PC-9 (cell line): Measurements from ENCODE around the gene COX4I1.

Experiments
- CTCF ChIP-seq: fragments of 200-600 bp; sonication (generic); conservative IDR thresholded peaks from 2 replicates; pipeline ENCODE4 v1.6.1; 2017; ENCODE audit warnings: mixed run types, antibody characterized with exemption, mild to moderate bottlenecking, moderate library complexity
- EZH2 ChIP-seq: fragments of 200-600 bp; sonication (generic); IDR thresholded peaks from 2 replicates; pipeline ENCODE4 v1.8.0; 2017; ENCODE audit warnings: antibody characterized with exemption, low read depth

DNA sequence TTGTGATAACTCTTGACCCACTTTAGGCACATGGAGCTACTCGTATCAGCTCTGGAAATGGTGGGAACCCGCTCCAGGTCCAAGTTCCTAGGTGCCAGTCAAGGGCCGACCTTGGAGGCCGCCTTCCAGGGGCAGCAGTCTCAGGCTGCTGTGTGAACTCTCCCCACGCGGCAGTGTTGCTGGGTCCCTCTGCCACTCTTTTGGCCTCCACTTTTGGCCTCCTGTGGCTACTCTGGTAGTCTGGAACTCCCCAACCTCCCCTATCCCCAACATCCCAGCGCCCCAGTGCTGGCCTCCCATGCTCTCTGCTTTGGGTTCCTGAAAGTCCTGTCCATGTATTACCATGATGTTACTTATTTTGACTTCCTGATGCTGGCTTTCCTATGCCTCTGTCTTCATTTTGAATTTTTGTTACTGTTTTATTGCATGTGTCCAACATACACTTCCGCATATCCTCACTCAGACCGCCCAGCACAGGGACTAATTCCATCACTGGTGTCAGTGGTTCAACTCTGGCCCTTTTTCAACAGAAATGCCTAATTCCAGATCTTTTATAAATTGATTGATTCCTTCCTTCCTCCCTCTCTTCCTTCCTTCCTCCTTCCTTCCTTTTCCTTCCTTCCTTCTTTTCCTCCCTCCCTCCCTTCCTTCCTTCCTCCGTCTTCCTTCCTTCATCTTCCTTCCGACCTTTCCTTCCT is 44.1 kb downstream of the COX4I1 start:
- TF ChIP-seq CTCF = no peak
- TF ChIP-seq EZH2 = no peak
